ENCODE measurements around the gene ALDH3B1.

DNA sequence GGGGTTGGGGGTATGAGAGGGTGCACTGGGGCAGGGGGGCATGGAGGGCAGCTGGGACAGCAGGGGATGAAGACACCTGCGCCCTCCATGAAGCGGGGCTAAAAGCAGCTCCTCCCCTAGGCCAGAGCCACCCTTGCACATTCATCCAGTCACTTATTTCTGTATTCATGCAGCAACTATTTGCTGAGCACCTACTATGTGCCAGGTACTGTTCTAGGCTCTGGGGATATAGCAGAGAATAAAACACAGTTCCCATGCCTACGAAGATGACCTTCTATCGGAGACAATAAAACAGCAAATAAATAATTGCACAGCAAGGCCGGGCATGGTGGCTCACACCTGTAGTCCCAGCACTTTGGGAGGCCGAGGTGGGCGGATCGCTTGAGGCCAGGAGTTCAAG lies 5.3 kb downstream of the ALDH3B1 start:
- no peak for TF ChIP-seq NR2C2 (IDR thresholded peaks at IDR 0.05; ENCODE audit: borderline replicate concordance, control insufficient read depth, insufficient read length, low read depth)
- no peak for TF ChIP-seq IKZF1 (conservative IDR thresholded peaks at IDR 0.05)
- no peak for TF ChIP-seq BHLHE40 (IDR thresholded peaks at IDR 0.05; ENCODE audit: borderline replicate concordance in 1 of 2, low read depth in 2 of 2, low read length in 1 of 2)
- TF ChIP-seq POLR2A (IDR thresholded peaks at IDR 0.05; ENCODE audit: low read depth, low read length) = no peak
- TF ChIP-seq YY1 (IDR thresholded peaks at IDR 0.05; ENCODE audit: low read depth, low read length) = no peak
- TF ChIP-seq CBFB (IDR thresholded peaks at IDR 0.05; ENCODE audit: low read depth) = no peak
- no peak for TF ChIP-seq JUND (IDR thresholded peaks at IDR 0.05; ENCODE audit: low read depth, low read length)
- TF ChIP-seq, protein P1, sequence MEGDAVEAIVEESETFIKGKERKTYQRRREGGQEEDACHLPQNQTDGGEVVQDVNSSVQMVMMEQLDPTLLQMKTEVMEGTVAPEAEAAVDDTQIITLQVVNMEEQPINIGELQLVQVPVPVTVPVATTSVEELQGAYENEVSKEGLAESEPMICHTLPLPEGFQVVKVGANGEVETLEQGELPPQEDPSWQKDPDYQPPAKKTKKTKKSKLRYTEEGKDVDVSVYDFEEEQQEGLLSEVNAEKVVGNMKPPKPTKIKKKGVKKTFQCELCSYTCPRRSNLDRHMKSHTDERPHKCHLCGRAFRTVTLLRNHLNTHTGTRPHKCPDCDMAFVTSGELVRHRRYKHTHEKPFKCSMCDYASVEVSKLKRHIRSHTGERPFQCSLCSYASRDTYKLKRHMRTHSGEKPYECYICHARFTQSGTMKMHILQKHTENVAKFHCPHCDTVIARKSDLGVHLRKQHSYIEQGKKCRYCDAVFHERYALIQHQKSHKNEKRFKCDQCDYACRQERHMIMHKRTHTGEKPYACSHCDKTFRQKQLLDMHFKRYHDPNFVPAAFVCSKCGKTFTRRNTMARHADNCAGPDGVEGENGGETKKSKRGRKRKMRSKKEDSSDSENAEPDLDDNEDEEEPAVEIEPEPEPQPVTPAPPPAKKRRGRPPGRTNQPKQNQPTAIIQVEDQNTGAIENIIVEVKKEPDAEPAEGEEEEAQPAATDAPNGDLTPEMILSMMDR (IDR thresholded peaks at IDR 0.05 in 2 of 3, conservative IDR thresholded peaks at IDR 0.05 in 1 of 3; ENCODE audit: control insufficient read depth in 2 of 3, extremely low read depth in 1 of 3, insufficient read depth in 1 of 3, low read depth in 3 of 3, low read length in 3 of 3) = no peak
- TF ChIP-seq EZH2 (IDR thresholded peaks at IDR 0.05; ENCODE audit: borderline replicate concordance, control insufficient read depth, low read depth, low read length) = no peak
- TF ChIP-seq EP300 (IDR thresholded peaks at IDR 0.05; ENCODE audit: borderline replicate concordance in 1 of 2, control insufficient read depth in 1 of 2, low read depth in 2 of 2, low read length in 2 of 2) = no peak
- TF ChIP-seq, protein P2, sequence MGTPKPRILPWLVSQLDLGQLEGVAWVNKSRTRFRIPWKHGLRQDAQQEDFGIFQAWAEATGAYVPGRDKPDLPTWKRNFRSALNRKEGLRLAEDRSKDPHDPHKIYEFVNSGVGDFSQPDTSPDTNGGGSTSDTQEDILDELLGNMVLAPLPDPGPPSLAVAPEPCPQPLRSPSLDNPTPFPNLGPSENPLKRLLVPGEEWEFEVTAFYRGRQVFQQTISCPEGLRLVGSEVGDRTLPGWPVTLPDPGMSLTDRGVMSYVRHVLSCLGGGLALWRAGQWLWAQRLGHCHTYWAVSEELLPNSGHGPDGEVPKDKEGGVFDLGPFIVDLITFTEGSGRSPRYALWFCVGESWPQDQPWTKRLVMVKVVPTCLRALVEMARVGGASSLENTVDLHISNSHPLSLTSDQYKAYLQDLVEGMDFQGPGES (IDR thresholded peaks at IDR 0.05) = no peak
- no peak for TF ChIP-seq NFXL1 (IDR thresholded peaks at IDR 0.05; ENCODE audit: borderline replicate concordance)
- TF ChIP-seq DPF2 (IDR thresholded peaks at IDR 0.05) = no peak
